ENCODE results near the gene RBM38. TPM values are rescaled to one million over a fixed set of nuclear protein-coding genes. Genes with fewer than 3 reads are reported as not detected.

RBM38 gene
- total RNA-seq, 1 experiment from 2014 or later = 52.7 TPM

- H3K4me3 ChIP-seq (ENCODE audit: low read depth, low read length, poor library complexity, severe bottlenecking) = no peak overlapping the region
- TF ChIP-seq EZH2 (IDR thresholded peaks at IDR 0.05; ENCODE audit: borderline replicate concordance, low read depth, low read length, poor library complexity, severe bottlenecking) (no peak), CTCF (conservative IDR thresholded peaks at IDR 0.05; ENCODE audit: low read depth, low read length) (no peak)
- H3K36me3 ChIP-seq (ENCODE audit: insufficient read depth, low read length, poor library complexity, severe bottlenecking) = peaks cover 64% of the 10 kb centered on the region
- H3K9me3 ChIP-seq (ENCODE audit: low read depth, low read length, poor library complexity, severe bottlenecking) = no peaks in the 10 kb centered on the region
- H3K4me1 ChIP-seq (ENCODE audit: insufficient read depth, low read length, poor library complexity, severe bottlenecking) = no peaks in the 10 kb centered on the region
- no TSS peak for BruUV-seq (replicated peaks)
- intact Hi-C loops (cut with micrococcal nuclease; ENCODE audit: unreplicated experiment) = no loop called here
- no peaks in the 10 kb centered on the region for H3K27me3 ChIP-seq (replicated peaks; ENCODE audit: insufficient read depth, low read depth, low read length, poor library complexity)
- H3K27ac ChIP-seq (ENCODE audit: low read depth, low read length, poor library complexity, severe bottlenecking) = no peak overlapping the region
- DNase-seq (ENCODE audit: low spot score) = no peak
- ChIA-PET POLR2A (ENCODE audit: low non-redundant PET) (no interaction called here), CTCF (no interaction called here)
Measured at GRCh38 chr20:57364451-57364850, 26.7 kb upstream of the RBM38 start.

GRCh38 chr20:57369596-57369995 lies 21.6 kb upstream of the RBM38 start:
- no peaks in the 10 kb centered on the region for H3K9me3 ChIP-seq (ENCODE audit: low read depth, low read length, poor library complexity, severe bottlenecking)
- no TSS peak for BruUV-seq (replicated peaks)
- H3K27me3 ChIP-seq (replicated peaks; ENCODE audit: insufficient read depth, low read depth, low read length, poor library complexity) = no peaks in the 10 kb centered on the region
- H3K36me3 ChIP-seq (ENCODE audit: insufficient read depth, low read length, poor library complexity, severe bottlenecking) = peaks cover 96% of the 10 kb centered on the region
- no peaks in the 10 kb centered on the region for H3K4me1 ChIP-seq (ENCODE audit: insufficient read depth, low read length, poor library complexity, severe bottlenecking)
- ChIA-PET POLR2A (ENCODE audit: low non-redundant PET) (no interaction called here), CTCF (no interaction called here)
- intact Hi-C loops (cut with micrococcal nuclease; ENCODE audit: unreplicated experiment) = no loop called here
- TF ChIP-seq CTCF (conservative IDR thresholded peaks at IDR 0.05; ENCODE audit: low read depth, low read length) (no peak), EZH2 (IDR thresholded peaks at IDR 0.05; ENCODE audit: borderline replicate concordance, low read depth, low read length, poor library complexity, severe bottlenecking) (no peak)
- DNase-seq (ENCODE audit: low spot score) = no peak
- no peak overlapping the region for H3K27ac ChIP-seq (ENCODE audit: low read depth, low read length, poor library complexity, severe bottlenecking)
- no peak overlapping the region for H3K4me3 ChIP-seq (ENCODE audit: low read depth, low read length, poor library complexity, severe bottlenecking)

GRCh38 chr20:57370316-57370715 lies 20.9 kb upstream of the RBM38 start:
- H3K4me1 ChIP-seq (ENCODE audit: insufficient read depth, low read length, poor library complexity, severe bottlenecking) = no peaks in the 10 kb centered on the region
- no peak for DNase-seq (ENCODE audit: low spot score)
- TF ChIP-seq CTCF (conservative IDR thresholded peaks at IDR 0.05; ENCODE audit: low read depth, low read length) = no peak
- TF ChIP-seq EZH2 (IDR thresholded peaks at IDR 0.05; ENCODE audit: borderline replicate concordance, low read depth, low read length, poor library complexity, severe bottlenecking) = no peak
- CTCF ChIA-PET = no interaction called here
- H3K4me3 ChIP-seq (ENCODE audit: low read depth, low read length, poor library complexity, severe bottlenecking) = no peak overlapping the region
- no TSS peak for BruUV-seq (replicated peaks)
- POLR2A ChIA-PET (ENCODE audit: low non-redundant PET) = no interaction called here
- no peaks in the 10 kb centered on the region for H3K9me3 ChIP-seq (ENCODE audit: low read depth, low read length, poor library complexity, severe bottlenecking)
- no peak overlapping the region for H3K27ac ChIP-seq (ENCODE audit: low read depth, low read length, poor library complexity, severe bottlenecking)
- H3K36me3 ChIP-seq (ENCODE audit: insufficient read depth, low read length, poor library complexity, severe bottlenecking) = peaks cover 93% of the 10 kb centered on the region
- H3K27me3 ChIP-seq (replicated peaks; ENCODE audit: insufficient read depth, low read depth, low read length, poor library complexity) = no peaks in the 10 kb centered on the region
- intact Hi-C loops (cut with micrococcal nuclease; ENCODE audit: unreplicated experiment) = no loop called here

Measured in A673 (cell line).